H1 (cell line): Measurements from ENCODE around the gene RBL1. TPM values are rescaled to one million over a fixed set of nuclear protein-coding genes. Genes with fewer than 3 reads are reported as not detected.

Experiments used
- ASH2L ChIP-seq: fragments of 200-600, 300-600 bp; sonication (generic); IDR thresholded peaks from one replicate; pipeline ENCODE4 v1.7.1; 2017; ENCODE audit warnings: low read length
- BCL11A ChIP-seq, 2 experiments: IDR thresholded peaks; one replicate each; pipeline ENCODE4 v1.6.1; 2011; ENCODE audit warnings: low read depth in 2 of 2, low read length in 2 of 2, mild to moderate bottlenecking in 2 of 2
- CEBPB ChIP-seq: IDR thresholded peaks from 2 replicates; pipeline ENCODE4 v1.6.1; 2012; ENCODE audit warnings: low read depth, low read length
- FOSL1 ChIP-seq: IDR thresholded peaks from 2 replicates; pipeline ENCODE4 v1.6.1; 2011; ENCODE audit warnings: mild to moderate bottlenecking, low read depth, low read length, moderate library complexity; ENCODE audit not compliant: insufficient read depth
- POLR2A ChIP-seq, 2 experiments: IDR thresholded peaks; 1 replicate in 1 of 2; 2 replicates in 1 of 2; pipeline ENCODE4 v1.6.1; 2011; ENCODE audit warnings: low read depth in 2 of 2, low read length in 2 of 2, mild to moderate bottlenecking in 2 of 2; ENCODE audit errors: control extremely low read depth in 1 of 2
- POLR2AphosphoS5 ChIP-seq: IDR thresholded peaks from 2 replicates; pipeline ENCODE4 v1.6.1; 2011; ENCODE audit warnings: low read depth, low read length
- SAP30 ChIP-seq: fragments of 300-600 bp; sonication (generic); IDR thresholded peaks from 2 replicates; pipeline ENCODE4 v1.7.1; 2012; ENCODE audit warnings: low read length, moderate library complexity, mild to moderate bottlenecking, inconsistent platforms; ENCODE audit not compliant: insufficient read depth, insufficient replicate concordance
- SP1 ChIP-seq: IDR thresholded peaks from 2 replicates; pipeline ENCODE4 v1.6.1; 2011; ENCODE audit warnings: low read depth, low read length
- USF2 ChIP-seq: IDR thresholded peaks from 2 replicates; pipeline ENCODE4 v1.6.1; 2011; ENCODE audit warnings: low read length, improper control_type of control experiment
- polyA plus RNA-seq, 7 experiments: library from polyadenylated mRNA; depleted of rRNA in 3 of 7; stranded (reverse) in 5 of 7; unstranded in 2 of 7; fragments of >200 nt in 5 of 7; fragments of 200-250 nt in 2 of 7; gene quantifications; 1 replicate in 5 of 7; 2 replicates in 1 of 7; 4 replicates in 1 of 7; pipeline versions ENCODE4 v1.2.1 to v1.2.3, GENCODE V29; 2011 to 2013; ENCODE audit warnings: missing spikeins in 2 of 7, mixed read lengths in 2 of 7
- total RNA-seq: library from RNA; stranded (reverse); fragmentation: NEBNext Ultra II Directional; extraction: Animal tissue kit (Norgen Biotek cat#: 25700); gene quantifications from 2 replicates; pipeline ENCODE4 v1.2.1, GENCODE V29; 2021
- TF ChIP-seq, protein P1 (sequence below): fragments of 300-600 bp; sonication (generic); IDR thresholded peaks from 2 replicates; pipeline ENCODE4 v1.7.1; 2012; ENCODE audit warnings: low read length, moderate library complexity, mild to moderate bottlenecking, inconsistent platforms; ENCODE audit not compliant: insufficient replicate concordance

The RBL1 gene
- total and polyA plus RNA-seq, 2 of the 8 experiments (the other 6 are each of a cell fraction or from before 2014, with no cell fraction given): 3.2 to 12.3 TPM

DNA sequence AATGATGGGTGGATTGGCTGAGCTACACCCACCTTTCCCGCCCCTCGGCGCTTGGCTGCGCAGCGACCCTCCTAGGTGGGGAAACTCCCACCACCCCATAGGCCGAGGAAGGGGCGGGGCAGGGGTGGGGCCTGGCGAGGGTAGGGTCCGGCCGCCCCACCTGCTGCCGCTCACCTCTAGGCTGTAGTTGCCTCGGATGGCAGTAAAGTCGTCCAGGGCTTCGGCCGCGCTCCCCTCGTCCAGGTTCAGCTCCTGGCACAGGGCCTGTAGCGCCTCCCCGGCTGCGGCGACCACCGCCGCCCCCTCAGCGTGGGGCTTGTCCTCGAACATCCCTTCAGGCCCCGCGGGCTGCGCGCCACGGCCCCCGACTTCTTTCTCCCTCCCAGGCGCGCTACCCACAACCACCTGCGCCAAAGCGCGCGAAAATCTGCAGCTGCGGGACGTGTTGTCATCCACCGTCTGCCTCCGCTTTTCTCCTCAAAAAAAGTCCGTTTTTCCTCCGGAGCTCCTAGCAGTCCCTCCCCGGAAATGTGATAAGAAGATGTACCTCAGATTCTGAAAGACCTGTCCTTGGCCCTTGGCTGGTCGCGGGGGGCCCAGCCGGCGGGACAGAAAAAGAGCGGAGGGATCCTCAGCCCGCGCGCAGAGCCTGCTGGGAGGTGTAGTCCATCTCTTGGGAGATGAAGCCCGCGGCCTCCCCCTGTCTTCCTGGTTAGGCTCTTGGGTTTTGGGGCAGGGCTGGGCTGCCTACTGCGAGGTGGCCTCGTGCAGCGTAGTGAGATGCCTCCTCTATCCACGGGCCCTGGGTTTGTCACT, at the start of gene RBL1 (continued):
- TF ChIP-seq, protein P1, sequence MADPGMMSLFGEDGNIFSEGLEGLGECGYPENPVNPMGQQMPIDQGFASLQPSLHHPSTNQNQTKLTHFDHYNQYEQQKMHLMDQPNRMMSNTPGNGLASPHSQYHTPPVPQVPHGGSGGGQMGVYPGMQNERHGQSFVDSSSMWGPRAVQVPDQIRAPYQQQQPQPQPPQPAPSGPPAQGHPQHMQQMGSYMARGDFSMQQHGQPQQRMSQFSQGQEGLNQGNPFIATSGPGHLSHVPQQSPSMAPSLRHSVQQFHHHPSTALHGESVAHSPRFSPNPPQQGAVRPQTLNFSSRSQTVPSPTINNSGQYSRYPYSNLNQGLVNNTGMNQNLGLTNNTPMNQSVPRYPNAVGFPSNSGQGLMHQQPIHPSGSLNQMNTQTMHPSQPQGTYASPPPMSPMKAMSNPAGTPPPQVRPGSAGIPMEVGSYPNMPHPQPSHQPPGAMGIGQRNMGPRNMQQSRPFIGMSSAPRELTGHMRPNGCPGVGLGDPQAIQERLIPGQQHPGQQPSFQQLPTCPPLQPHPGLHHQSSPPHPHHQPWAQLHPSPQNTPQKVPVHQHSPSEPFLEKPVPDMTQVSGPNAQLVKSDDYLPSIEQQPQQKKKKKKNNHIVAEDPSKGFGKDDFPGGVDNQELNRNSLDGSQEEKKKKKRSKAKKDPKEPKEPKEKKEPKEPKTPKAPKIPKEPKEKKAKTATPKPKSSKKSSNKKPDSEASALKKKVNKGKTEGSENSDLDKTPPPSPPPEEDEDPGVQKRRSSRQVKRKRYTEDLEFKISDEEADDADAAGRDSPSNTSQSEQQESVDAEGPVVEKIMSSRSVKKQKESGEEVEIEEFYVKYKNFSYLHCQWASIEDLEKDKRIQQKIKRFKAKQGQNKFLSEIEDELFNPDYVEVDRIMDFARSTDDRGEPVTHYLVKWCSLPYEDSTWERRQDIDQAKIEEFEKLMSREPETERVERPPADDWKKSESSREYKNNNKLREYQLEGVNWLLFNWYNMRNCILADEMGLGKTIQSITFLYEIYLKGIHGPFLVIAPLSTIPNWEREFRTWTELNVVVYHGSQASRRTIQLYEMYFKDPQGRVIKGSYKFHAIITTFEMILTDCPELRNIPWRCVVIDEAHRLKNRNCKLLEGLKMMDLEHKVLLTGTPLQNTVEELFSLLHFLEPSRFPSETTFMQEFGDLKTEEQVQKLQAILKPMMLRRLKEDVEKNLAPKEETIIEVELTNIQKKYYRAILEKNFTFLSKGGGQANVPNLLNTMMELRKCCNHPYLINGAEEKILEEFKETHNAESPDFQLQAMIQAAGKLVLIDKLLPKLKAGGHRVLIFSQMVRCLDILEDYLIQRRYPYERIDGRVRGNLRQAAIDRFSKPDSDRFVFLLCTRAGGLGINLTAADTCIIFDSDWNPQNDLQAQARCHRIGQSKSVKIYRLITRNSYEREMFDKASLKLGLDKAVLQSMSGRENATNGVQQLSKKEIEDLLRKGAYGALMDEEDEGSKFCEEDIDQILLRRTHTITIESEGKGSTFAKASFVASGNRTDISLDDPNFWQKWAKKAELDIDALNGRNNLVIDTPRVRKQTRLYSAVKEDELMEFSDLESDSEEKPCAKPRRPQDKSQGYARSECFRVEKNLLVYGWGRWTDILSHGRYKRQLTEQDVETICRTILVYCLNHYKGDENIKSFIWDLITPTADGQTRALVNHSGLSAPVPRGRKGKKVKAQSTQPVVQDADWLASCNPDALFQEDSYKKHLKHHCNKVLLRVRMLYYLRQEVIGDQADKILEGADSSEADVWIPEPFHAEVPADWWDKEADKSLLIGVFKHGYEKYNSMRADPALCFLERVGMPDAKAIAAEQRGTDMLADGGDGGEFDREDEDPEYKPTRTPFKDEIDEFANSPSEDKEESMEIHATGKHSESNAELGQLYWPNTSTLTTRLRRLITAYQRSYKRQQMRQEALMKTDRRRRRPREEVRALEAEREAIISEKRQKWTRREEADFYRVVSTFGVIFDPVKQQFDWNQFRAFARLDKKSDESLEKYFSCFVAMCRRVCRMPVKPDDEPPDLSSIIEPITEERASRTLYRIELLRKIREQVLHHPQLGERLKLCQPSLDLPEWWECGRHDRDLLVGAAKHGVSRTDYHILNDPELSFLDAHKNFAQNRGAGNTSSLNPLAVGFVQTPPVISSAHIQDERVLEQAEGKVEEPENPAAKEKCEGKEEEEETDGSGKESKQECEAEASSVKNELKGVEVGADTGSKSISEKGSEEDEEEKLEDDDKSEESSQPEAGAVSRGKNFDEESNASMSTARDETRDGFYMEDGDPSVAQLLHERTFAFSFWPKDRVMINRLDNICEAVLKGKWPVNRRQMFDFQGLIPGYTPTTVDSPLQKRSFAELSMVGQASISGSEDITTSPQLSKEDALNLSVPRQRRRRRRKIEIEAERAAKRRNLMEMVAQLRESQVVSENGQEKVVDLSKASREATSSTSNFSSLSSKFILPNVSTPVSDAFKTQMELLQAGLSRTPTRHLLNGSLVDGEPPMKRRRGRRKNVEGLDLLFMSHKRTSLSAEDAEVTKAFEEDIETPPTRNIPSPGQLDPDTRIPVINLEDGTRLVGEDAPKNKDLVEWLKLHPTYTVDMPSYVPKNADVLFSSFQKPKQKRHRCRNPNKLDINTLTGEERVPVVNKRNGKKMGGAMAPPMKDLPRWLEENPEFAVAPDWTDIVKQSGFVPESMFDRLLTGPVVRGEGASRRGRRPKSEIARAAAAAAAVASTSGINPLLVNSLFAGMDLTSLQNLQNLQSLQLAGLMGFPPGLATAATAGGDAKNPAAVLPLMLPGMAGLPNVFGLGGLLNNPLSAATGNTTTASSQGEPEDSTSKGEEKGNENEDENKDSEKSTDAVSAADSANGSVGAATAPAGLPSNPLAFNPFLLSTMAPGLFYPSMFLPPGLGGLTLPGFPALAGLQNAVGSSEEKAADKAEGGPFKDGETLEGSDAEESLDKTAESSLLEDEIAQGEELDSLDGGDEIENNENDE: no peak
- TF ChIP-seq USF2 (no peak), CEBPB (no peak), POLR2A (IDR thresholded peaks at IDR 0.05; ENCODE audit: control extremely low read depth in 1 of 2, low read depth in 2 of 2, low read length in 2 of 2) (peak; percentile 97), SAP30 (no peak), ASH2L (no peak), BCL11A (IDR thresholded peaks at IDR 0.05; ENCODE audit: low read depth in 2 of 2, low read length in 2 of 2) (no peak), FOSL1 (no peak), SP1 (peak; percentile 34; the same call in 1 of the 2 replicates), POLR2AphosphoS5 (peak; percentile 97)
